NCI-H1436 (cell line): ENCODE measurements around the gene HMGN4.
A peak's percentile ranks its signal among the peaks of the same experiment; 100 is the strongest.

Source experiments
- DNase-seq: peaks from one replicate; lab custom pipeline; 2025; lab: John Stamatoyannopoulos, UW

Gene HMGN4

GRCh38 chr6:26552205-26552604, 14.0 kb downstream of the HMGN4 start:
- no peak for DNase-seq

- no peak for DNase-seq
These were observed 14.5 kb downstream of the HMGN4 start for GRCh38 chr6:26552640-26553188.

DNA sequence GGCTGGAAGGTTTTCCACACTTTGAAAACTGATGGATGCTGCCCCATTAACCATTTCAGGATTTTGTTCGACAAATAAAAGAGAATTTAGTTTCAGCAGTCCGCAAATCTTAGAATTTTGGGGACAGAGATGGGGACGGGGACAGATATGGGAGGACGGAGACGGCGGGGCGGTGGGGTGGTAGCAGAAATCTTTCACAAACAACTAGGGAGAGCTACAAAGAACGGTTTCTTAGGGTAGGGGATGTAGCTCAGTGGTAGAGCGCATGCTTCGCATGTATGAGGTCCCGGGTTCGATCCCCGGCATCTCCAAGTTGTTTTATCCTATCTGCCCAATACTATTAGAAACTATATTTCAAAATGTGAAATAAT, 15.1 kb downstream of the HMGN4 start:
- DNase-seq, result peak; percentile 75

DNA sequence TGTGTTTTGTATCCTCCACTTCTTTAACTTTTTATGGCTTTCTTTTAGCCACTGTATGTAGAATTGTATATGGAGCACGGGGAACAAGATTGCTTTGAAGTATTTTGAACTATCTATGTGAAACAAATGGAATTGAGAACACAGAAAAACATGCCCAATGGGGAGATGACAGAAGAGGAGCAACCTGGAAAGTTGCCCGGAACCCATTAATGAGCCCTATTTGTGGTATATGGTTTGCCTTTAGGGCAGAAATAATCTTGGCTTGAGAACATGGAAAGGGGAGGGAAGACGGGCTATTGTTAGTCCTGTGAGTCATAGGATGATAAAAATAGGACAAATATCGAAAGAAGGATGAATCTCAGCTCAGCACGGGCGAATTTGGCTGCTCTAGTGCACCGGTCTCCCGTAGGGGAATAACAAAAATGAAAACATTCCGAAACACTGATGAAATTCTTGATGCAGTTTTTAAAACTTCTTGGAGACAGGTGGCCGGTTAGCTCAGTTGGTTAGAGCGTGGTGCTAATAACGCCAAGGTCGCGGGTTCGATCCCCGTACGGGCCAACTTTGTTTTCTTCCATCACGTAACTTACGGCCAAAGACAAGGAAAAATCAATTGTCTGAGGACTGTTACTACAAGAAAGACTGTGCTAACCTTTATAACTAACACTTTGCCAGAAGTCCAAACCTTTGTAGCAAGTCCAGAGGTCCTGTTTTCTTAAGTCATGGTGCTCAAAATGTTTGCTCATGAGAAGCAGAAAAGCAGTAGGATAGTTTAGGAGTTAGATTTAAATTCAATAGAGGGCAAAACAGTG, 15.7 kb downstream of the HMGN4 start:
- peak; percentile 73 for DNase-seq

GRCh38 chr6:26554447-26554696, 16.2 kb downstream of the HMGN4 start:
- DNase-seq, result no peak

GRCh38 chr6:26554697-26555504, 16.7 kb downstream of the HMGN4 start:
- DNase-seq, result no peak

DNA sequence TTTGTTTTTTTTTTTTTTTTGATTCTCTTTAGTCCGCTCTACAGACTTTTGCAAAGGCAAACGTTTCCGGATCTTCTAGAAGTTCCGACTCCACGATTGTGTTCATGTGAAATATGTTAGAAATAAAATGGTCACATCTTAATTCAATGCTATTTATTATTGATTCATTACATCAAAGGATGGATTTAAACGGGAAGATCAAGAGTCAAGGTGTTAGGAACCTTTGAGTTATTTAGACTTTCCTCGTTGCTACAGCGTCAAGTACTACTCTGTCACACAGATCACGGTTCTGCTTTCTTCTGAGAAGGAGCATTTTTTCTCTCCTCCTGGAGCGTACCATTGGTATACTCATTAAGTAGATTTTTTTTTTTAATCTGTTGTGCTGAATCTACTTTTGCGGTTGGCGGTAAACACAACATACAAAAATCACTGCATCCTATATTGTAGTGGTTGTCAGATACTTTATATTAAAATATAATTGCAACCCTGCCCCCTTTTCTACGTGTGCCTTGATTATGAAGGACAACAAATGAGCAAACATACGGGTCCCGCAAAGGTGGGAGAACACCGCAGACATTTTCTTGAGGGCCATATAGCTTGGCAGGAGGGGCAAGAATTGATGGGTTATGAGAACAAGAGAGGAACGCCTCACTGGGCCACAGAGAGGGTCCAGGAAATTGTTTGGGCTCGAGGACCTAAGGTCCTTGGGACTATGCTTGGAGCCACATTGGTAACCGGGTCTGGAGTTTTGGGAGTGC, 17.5 kb downstream of the HMGN4 start:
- DNase-seq, result no peak

DNA sequence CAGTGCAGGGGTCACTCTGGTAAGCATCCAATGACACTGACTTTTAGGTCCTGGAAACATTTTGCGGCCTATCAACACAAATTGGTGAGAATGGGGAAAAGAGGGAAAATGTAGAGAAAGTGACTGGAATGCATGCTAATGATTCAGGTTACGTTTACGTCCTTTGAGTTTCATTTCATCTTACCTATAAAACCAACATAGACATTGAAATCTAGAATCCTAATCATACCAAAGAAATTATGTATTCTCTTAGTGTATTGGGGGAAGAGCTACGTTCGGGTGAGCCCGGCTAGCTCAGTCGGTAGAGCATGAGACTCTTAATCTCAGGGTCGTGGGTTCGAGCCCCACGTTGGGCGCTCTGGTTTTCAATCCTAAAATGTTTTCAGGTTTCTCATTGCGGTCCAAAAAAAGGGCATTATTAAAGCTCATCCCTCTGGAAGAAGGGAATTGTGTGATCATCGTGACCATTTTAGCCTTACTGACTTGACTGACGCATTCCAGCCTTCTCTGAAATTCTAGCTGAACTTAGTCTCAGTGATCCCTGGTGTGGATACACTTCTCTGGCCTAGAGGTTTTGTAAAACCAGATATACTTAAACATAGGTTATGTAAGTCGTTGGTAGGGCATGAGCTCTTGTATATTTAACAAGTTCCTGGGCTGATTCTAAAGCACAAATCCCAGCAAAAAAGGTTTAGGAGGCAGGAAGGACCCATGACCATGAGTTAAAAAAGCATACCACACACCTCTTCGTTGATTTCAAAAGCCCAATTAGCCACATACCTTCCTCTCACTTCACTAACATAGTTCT, 18.3 kb downstream of the HMGN4 start:
- DNase-seq, result peak; percentile 37

- DNase-seq, result no peak
These were observed 23.6 kb downstream of the HMGN4 start for GRCh38 chr6:26561533-26562466.

- no peak for DNase-seq
These were observed 25.3 kb downstream of the HMGN4 start for GRCh38 chr6:26563488-26563887.

GRCh38 chr6:26568601-26569432, 30.7 kb downstream of the HMGN4 start:
- peak; percentile 90 for DNase-seq

DNA sequence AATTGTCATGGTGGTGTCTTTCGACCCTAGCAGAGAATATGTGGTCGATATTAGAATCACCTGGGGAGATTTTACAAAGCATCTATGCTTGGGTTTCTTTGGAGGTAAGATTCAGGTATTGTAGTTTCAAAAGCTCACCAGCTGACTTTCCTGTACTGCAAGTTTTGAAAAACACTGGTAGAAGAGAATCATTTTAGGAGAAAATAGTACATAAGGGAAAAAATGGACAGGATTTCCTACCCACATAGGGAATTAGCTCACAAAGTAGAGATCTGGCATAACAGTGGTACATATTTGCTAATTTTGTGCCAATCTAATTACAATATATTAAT, 31.2 kb downstream of the HMGN4 start:
- no peak for DNase-seq

- no peak for DNase-seq
These were observed 32.1 kb downstream of the HMGN4 start for GRCh38 chr6:26570027-26570809.

DNA sequence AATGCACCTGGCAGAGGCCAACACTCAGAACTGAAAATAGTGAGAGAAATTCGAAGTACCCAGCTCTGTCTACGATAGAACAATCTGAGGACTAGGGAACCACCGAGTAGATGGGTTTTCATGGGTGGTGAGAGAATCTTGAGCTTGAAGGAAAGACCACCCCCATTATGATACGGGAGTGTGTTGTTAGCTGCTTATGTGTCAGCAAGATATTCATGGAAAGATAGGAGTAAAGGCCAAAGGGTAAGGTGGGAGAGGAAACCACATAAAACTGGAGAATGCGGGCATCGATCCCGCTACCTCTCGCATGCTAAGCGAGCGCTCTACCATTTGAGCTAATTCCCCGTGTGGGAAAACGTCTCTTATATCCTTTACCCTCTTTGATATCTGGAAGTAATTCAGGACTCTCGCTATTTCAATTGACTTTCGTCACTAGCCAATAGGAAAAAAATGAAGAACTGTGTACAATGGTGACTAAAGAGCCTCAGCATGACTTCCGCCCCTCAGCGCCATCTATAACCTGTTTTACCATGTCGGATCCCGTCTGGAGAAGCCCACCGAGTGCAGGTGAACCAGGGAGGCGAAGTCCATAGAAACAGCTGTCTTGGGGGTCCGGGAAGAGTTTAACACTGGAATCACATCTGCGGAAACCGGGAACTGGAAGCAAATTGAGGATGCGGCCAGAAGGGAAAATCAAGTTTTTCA, 33.6 kb downstream of the HMGN4 start:
- DNase-seq, result peak; percentile 78

GRCh38 chr6:26575494-26575939, 37.4 kb downstream of the HMGN4 start:
- DNase-seq, result no peak

- DNase-seq, result no peak
These were observed 38.3 kb downstream of the HMGN4 start for GRCh38 chr6:26576407-26576843.

DNA sequence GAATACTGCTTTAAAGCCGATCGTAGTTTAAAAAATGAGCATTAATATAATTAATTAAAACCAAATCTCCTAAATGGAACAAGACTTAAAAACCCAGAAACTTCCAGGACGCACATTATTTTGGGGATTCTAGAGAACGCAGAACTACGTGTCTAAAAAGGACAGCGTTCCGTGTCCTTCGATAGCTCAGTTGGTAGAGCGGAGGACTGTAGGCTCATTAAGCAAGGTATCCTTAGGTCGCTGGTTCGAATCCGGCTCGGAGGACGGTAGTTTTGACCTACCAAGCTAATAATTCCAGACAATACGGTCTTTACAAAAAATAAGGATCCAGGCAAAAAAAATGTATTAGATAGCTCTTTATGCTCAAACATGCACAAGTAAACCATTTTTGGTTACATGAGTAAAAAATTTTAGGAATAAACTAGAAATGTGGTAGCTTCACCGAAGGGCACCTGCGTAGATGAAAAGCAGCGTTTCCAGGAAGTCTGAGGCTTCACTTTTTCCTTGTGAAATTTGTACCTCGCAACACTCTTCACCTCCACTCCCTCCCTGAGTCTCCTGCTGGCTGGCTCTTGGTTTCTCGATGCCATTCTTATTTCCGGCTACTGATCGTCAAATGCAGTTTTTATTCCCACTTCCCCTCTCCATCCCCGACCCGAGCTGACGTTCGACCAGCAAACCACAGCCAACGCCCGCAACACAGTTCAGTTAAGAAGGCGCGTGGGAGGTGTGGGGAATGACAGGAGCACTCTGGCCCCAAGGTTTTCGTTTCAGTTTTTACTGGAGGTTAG, 39.0 kb downstream of the HMGN4 start:
- DNase-seq, result no peak

GRCh38 chr6:26577720-26578072, 39.5 kb downstream of the HMGN4 start:
- DNase-seq, result no peak
